H1 (cell line): ENCODE measurements around the gene GNG12.

Experiments used
- ATF3 ChIP-seq: IDR thresholded peaks from 2 replicates; pipeline ENCODE4 v1.6.1; 2011; ENCODE audit warnings: low read depth, mild to moderate bottlenecking, low read length; ENCODE audit not compliant: insufficient read depth
- BRCA1 ChIP-seq: IDR thresholded peaks from 2 replicates; pipeline ENCODE4 v1.6.1; 2012; ENCODE audit warnings: low read depth, low read length, improper control_type of control experiment
- CHD2 ChIP-seq: IDR thresholded peaks from 2 replicates; pipeline ENCODE4 v1.6.1; 2012; ENCODE audit warnings: low read length, improper control_type of control experiment
- EZH2 ChIP-seq: fragments of 200-600 bp; sonication (generic); IDR thresholded peaks from 2 replicates; pipeline ENCODE4 v1.7.1; 2012; ENCODE audit warnings: low read depth, mild to moderate bottlenecking, moderate library complexity, low read length, inconsistent platforms; ENCODE audit not compliant: severe bottlenecking
- GABPA ChIP-seq: IDR thresholded peaks from 2 replicates; pipeline ENCODE4 v1.6.1; 2011; ENCODE audit warnings: mild to moderate bottlenecking, low read length, moderate library complexity, borderline replicate concordance; ENCODE audit not compliant: insufficient read depth
- JUN ChIP-seq: IDR thresholded peaks from 2 replicates; pipeline ENCODE4 v1.6.1; 2011; ENCODE audit warnings: low read depth, mild to moderate bottlenecking, improper control_type of control experiment, low read length
- MAX ChIP-seq: IDR thresholded peaks from 2 replicates; pipeline ENCODE4 v1.6.1; 2012; ENCODE audit warnings: inconsistent platforms
- POLR2A ChIP-seq, 2 experiments: IDR thresholded peaks; 1 replicate in 1 of 2; 2 replicates in 1 of 2; pipeline ENCODE4 v1.6.1; 2011; ENCODE audit warnings: low read depth in 2 of 2, low read length in 2 of 2, mild to moderate bottlenecking in 2 of 2; ENCODE audit errors: control extremely low read depth in 1 of 2
- POU5F1 ChIP-seq: IDR thresholded peaks from 2 replicates; pipeline ENCODE4 v1.6.1; 2011; ENCODE audit warnings: low read depth, mild to moderate bottlenecking, low read length, moderate library complexity
- SP1 ChIP-seq: IDR thresholded peaks from 2 replicates; pipeline ENCODE4 v1.6.1; 2011; ENCODE audit warnings: low read depth, low read length
- TF ChIP-seq, protein P1 (sequence below): IDR thresholded peaks from 2 replicates; pipeline ENCODE4 v1.6.1; 2012; ENCODE audit warnings: low read length, inconsistent platforms
- TF ChIP-seq, protein P2 (sequence below), 3 experiments: IDR thresholded peaks; 1 replicate in 2 of 3; 2 replicates in 1 of 3; pipeline versions ENCODE4 v1.5.1 to v1.6.1; 2011; ENCODE audit warnings: low read length in 3 of 3, mild to moderate bottlenecking in 3 of 3, inconsistent platforms in 2 of 3, low read depth in 1 of 3, moderate library complexity in 1 of 3; ENCODE audit not compliant: insufficient read depth in 1 of 3; ENCODE audit errors: control extremely low read depth in 1 of 3

DNA sequence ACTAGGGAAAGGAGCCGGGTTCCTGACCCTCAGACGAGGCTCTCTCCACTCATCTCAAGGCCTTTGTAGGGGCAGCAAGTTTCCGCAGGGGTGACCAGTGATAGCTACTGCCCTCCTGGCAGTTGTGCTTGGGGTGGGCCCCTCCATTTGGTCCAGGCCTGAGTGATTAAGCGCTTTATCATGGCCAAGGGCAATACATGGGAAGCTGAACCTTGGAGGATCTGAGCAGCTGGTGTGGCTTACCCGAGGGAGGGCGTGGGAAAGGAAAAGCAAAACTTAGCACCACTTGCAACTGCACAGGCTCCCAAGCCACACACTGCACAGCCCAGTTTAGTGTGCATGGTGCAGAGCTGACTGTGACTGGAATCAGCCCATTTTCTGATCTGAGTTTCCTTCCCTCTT is 100.5 kb downstream of the GNG12 start:
- no peak for TF ChIP-seq MAX
- TF ChIP-seq, protein P1, sequence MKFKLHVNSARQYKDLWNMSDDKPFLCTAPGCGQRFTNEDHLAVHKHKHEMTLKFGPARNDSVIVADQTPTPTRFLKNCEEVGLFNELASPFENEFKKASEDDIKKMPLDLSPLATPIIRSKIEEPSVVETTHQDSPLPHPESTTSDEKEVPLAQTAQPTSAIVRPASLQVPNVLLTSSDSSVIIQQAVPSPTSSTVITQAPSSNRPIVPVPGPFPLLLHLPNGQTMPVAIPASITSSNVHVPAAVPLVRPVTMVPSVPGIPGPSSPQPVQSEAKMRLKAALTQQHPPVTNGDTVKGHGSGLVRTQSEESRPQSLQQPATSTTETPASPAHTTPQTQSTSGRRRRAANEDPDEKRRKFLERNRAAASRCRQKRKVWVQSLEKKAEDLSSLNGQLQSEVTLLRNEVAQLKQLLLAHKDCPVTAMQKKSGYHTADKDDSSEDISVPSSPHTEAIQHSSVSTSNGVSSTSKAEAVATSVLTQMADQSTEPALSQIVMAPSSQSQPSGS: no peak
- no peak for TF ChIP-seq POLR2A (IDR thresholded peaks at IDR 0.05; ENCODE audit: control extremely low read depth in 1 of 2, low read depth in 2 of 2, low read length in 2 of 2)
- TF ChIP-seq JUN: no peak
- TF ChIP-seq, protein P2, sequence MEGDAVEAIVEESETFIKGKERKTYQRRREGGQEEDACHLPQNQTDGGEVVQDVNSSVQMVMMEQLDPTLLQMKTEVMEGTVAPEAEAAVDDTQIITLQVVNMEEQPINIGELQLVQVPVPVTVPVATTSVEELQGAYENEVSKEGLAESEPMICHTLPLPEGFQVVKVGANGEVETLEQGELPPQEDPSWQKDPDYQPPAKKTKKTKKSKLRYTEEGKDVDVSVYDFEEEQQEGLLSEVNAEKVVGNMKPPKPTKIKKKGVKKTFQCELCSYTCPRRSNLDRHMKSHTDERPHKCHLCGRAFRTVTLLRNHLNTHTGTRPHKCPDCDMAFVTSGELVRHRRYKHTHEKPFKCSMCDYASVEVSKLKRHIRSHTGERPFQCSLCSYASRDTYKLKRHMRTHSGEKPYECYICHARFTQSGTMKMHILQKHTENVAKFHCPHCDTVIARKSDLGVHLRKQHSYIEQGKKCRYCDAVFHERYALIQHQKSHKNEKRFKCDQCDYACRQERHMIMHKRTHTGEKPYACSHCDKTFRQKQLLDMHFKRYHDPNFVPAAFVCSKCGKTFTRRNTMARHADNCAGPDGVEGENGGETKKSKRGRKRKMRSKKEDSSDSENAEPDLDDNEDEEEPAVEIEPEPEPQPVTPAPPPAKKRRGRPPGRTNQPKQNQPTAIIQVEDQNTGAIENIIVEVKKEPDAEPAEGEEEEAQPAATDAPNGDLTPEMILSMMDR (IDR thresholded peaks at IDR 0.05; ENCODE audit: control extremely low read depth in 1 of 3, insufficient read depth in 1 of 3, low read depth in 1 of 3, low read length in 3 of 3): no peak
- no peak for TF ChIP-seq BRCA1
- TF ChIP-seq SP1: no peak
- TF ChIP-seq EZH2: no peak
- TF ChIP-seq CHD2: no peak
- no peak for TF ChIP-seq POU5F1
- no peak for TF ChIP-seq ATF3
- TF ChIP-seq GABPA: no peak
